Measurements from ENCODE around the gene GAN.

GRCh38 chr16:81283044-81283443, 31.7 kb upstream of the GAN start:
- TF ChIP-seq EP300 (IDR thresholded peaks at IDR 0.05; ENCODE audit: borderline replicate concordance) (no peak), REST (IDR thresholded peaks at IDR 0.05; ENCODE audit: low read depth) (no peak), CEBPB (IDR thresholded peaks at IDR 0.05) (no peak), CREB1 (IDR thresholded peaks at IDR 0.05; ENCODE audit: low read depth) (no peak), NFIC (IDR thresholded peaks at IDR 0.05) (no peak), RAD21 (IDR thresholded peaks at IDR 0.05; ENCODE audit: low read depth) (no peak), YY1 (IDR thresholded peaks at IDR 0.05; ENCODE audit: low read depth) (no peak), MAX (IDR thresholded peaks at IDR 0.05) (no peak), TAF1 (IDR thresholded peaks at IDR 0.05; ENCODE audit: low read depth) (no peak), EGR1 (IDR thresholded peaks at IDR 0.05) (no peak), ZBTB7A (IDR thresholded peaks at IDR 0.05; ENCODE audit: low read depth) (no peak), FOXM1 (IDR thresholded peaks at IDR 0.05; ENCODE audit: borderline replicate concordance, low read depth) (no peak), TEAD4 (IDR thresholded peaks at IDR 0.05) (no peak), TCF12 (IDR thresholded peaks at IDR 0.05; ENCODE audit: low read depth) (no peak)
